Neuronal stem cell (in vitro differentiated cells): ENCODE results near the gene SLITRK6.

Experiments
- DNase-seq: peaks from one replicate; pipeline ENCODE4 v3.0.0-alpha.2; 2013; ENCODE audit warnings: low spot score
- H2AFZ ChIP-seq: one replicate; pipeline ENCODE4 v1.6.1; 2013; ENCODE audit warnings: mild to moderate bottlenecking, low read length, inconsistent platforms
- H2AK5ac ChIP-seq: 2 replicates; pipeline ENCODE4 v1.6.1; 2013; ENCODE audit warnings: low read depth, mild to moderate bottlenecking, inconsistent platforms, low read length, moderate library complexity, mixed read lengths
- H2BK120ac ChIP-seq: 2 replicates; pipeline ENCODE4 v1.6.1; 2013; ENCODE audit warnings: low read depth, mild to moderate bottlenecking, inconsistent platforms, low read length, moderate library complexity, mixed read lengths
- H2BK12ac ChIP-seq: one replicate; pipeline ENCODE4 v1.6.1; 2013; ENCODE audit warnings: low read length, inconsistent platforms
- H2BK15ac ChIP-seq: 2 replicates; pipeline ENCODE4 v1.6.1; 2013; ENCODE audit warnings: mild to moderate bottlenecking, low read length, inconsistent platforms, mixed read lengths
- H2BK5ac ChIP-seq: one replicate; pipeline ENCODE4 v1.6.1; 2013; ENCODE audit warnings: inconsistent platforms, mild to moderate bottlenecking, low read length, moderate library complexity
- H3K14ac ChIP-seq: one replicate; pipeline ENCODE4 v1.6.1; 2013; ENCODE audit warnings: low read length, inconsistent platforms
- H3K18ac ChIP-seq: 2 replicates; pipeline ENCODE4 v1.6.1; 2013; ENCODE audit warnings: low read length, inconsistent platforms
- H3K23ac ChIP-seq: 2 replicates; pipeline ENCODE4 v1.6.1; 2013; ENCODE audit warnings: low read depth, mild to moderate bottlenecking, mixed read lengths, low read length, inconsistent platforms; ENCODE audit not compliant: poor library complexity
- H3K27ac ChIP-seq: replicated peaks from 3 replicates; pipeline ENCODE4 v1.5.1; 2013; ENCODE audit warnings: low read length, inconsistent platforms
- H3K27me3 ChIP-seq, 3 experiments: 2 replicates each; pipeline ENCODE4 v1.6.1; 2013; ENCODE audit warnings: low read length in 3 of 3, mild to moderate bottlenecking in 2 of 3, inconsistent platforms in 1 of 3, low read depth in 1 of 3, mixed read lengths in 1 of 3, moderate library complexity in 1 of 3; ENCODE audit not compliant: control insufficient read depth in 3 of 3, insufficient read depth in 3 of 3
- H3K36me3 ChIP-seq, 2 donors: replicated peaks in 1 of 2; 2 replicates each; pipeline ENCODE4 v1.6.1; 2013; ENCODE audit warnings: low read length in 2 of 2; ENCODE audit not compliant: control insufficient read depth in 2 of 2, insufficient read depth in 2 of 2
- H3K4ac ChIP-seq: 2 replicates; pipeline ENCODE4 v1.6.1; 2013; ENCODE audit warnings: inconsistent platforms, mild to moderate bottlenecking, low read length, moderate library complexity
- H3K4me1 ChIP-seq, 2 donors: 1 replicate in 1 of 2; 2 replicates in 1 of 2; pipeline ENCODE4 v1.6.1; 2013; ENCODE audit warnings: low read length in 2 of 2, low read depth in 1 of 2; ENCODE audit not compliant: control insufficient read depth in 2 of 2, insufficient read depth in 1 of 2
- H3K4me2 ChIP-seq: one replicate; pipeline ENCODE4 v1.6.1; 2013; ENCODE audit warnings: mild to moderate bottlenecking, low read length, inconsistent platforms; ENCODE audit not compliant: insufficient read depth, poor library complexity, severe bottlenecking
- H3K4me3 ChIP-seq, 2 donors: 2 replicates each; pipeline ENCODE4 v1.5.1; 2013; ENCODE audit warnings: low read length in 2 of 2, mild to moderate bottlenecking in 2 of 2, inconsistent platforms in 1 of 2, moderate library complexity in 1 of 2
- H3K79me1 ChIP-seq: one replicate; pipeline ENCODE4 v1.6.1; 2013; ENCODE audit warnings: low read depth, mild to moderate bottlenecking, inconsistent platforms, low read length, moderate library complexity
- H3K9ac ChIP-seq: one replicate; pipeline ENCODE4 v1.6.1; 2013; ENCODE audit warnings: mild to moderate bottlenecking, low read depth, low read length, inconsistent platforms; ENCODE audit not compliant: poor library complexity
- H3K9me3 ChIP-seq, 2 donors: replicated peaks in 1 of 2; 2 replicates each; pipeline versions ENCODE3 to v1.6.1; 2013; ENCODE audit warnings: low read length in 2 of 2, mild to moderate bottlenecking in 2 of 2, inconsistent platforms in 1 of 2, low read depth in 1 of 2, mixed read lengths in 1 of 2, moderate library complexity in 1 of 2; ENCODE audit not compliant: control insufficient read depth in 2 of 2, insufficient read depth in 1 of 2
- H4K8ac ChIP-seq: one replicate; pipeline ENCODE4 v1.6.1; 2013; ENCODE audit warnings: low read depth, mild to moderate bottlenecking, inconsistent platforms, low read length, moderate library complexity
- H4K91ac ChIP-seq: one replicate; pipeline ENCODE4 v1.6.1; 2013; ENCODE audit warnings: low read length, low read depth, mild to moderate bottlenecking, inconsistent platforms; ENCODE audit not compliant: poor library complexity
- WGBS, 2 donors: extraction: QIAGEN DNeasy Blood & Tissue Kit; methylation state at CpG; one replicate each; pipeline ENCODE4 v1.1.7; 2013; ENCODE audit warnings: missing lambda C conversion rate in 2 of 2, mixed read lengths in 1 of 2; ENCODE audit not compliant: insufficient read length in 2 of 2, insufficient replicate concordance in 1 of 2; ENCODE audit errors: extremely low coverage in 2 of 2; 5-methylcytosine and 5-hydroxymethylcytosine counted together

Gene SLITRK6

DNA sequence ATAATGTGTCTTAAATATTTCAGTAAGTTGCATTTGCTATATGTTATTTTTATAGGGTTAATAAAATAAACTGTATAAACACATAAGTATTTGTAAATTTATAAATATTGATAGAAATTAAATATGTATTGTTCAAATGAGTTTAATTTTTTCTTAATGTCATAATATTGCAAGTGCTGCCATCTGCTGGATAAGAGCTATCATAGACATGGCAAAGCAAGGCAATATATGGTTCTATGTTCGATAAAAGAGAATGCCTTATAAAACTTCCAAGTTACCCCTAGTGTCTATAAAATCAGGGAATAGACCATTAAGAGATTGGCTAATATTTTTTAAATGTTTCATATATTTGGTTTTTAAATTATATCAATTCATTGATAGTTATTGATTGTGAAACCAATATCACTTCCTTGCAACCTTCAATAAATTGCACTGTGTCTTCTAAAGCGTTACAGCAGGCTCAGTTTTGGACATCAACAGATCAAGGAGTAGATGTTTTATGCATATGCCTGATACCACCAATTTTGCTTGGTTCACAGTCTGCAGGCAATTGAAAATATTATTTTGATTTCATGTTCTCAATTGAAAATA lies 29.0 kb upstream of the SLITRK6 start:
- Histone ChIP-seq H3K4me3 (no peak overlapping the region), H3K9ac (no peak overlapping the region), H3K23ac (no peak overlapping the region), H2AFZ (no peak overlapping the region), H4K91ac (no peak overlapping the region), H3K27me3 (no peaks in the 10 kb centered on the region), H3K4ac (no peak overlapping the region), H3K79me1 (no peaks in the 10 kb centered on the region), H3K27ac (no peak overlapping the region), H3K18ac (no peak overlapping the region), H3K4me1 (no peaks in the 10 kb centered on the region), H3K9me3 (no peaks in the 10 kb centered on the region), H4K8ac (no peak overlapping the region), H2BK12ac (no peak overlapping the region), H2BK15ac (no peak overlapping the region), H3K36me3 (no peaks in the 10 kb centered on the region), H2BK120ac (no peak overlapping the region), H3K14ac (no peak overlapping the region), H3K4me2 (no peak overlapping the region), H2AK5ac (no peak overlapping the region), H2BK5ac (no peak overlapping the region)
- DNase-seq, result no peak
- WGBS, 2 donors, result no CpG with 5 or more reads among the region's 2 CpGs

DNA sequence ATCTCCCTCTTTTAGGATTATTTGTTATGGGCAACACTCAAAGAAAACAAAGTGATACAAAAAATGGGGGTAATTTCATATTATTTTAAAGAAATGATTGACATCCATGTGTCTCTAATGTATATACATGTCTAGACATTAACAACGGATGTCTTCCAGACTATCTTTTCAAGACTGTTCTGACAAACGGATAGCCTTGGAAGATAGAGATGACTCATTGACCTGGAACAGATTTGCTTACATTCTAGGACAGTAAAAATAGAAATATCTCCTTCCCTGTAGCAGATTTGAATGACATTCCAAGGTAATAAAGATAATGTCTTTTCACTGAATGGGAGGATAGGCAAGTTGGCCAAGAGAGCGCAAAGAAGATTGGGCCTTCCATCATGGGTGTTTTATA lies 26.2 kb upstream of the SLITRK6 start:
- no peak overlapping the region for H2AK5ac ChIP-seq
- DNase-seq, result no peak
- H3K14ac ChIP-seq, result no peak overlapping the region
- H2BK120ac ChIP-seq, result no peak overlapping the region
- no peaks in the 10 kb centered on the region for H3K27me3 ChIP-seq
- H3K18ac ChIP-seq, result no peak overlapping the region
- no peak overlapping the region for H4K91ac ChIP-seq
- H3K4me3 ChIP-seq, result no peak overlapping the region
- no peak overlapping the region for H2BK15ac ChIP-seq
- no CpG with 5 or more reads among the region's 3 CpGs for WGBS, 2 donors
- no peak overlapping the region for H3K4ac ChIP-seq
- H2BK12ac ChIP-seq, result no peak overlapping the region
- H4K8ac ChIP-seq, result no peak overlapping the region
- no peak overlapping the region for H3K4me2 ChIP-seq
- no peak overlapping the region for H3K27ac ChIP-seq
- no peak overlapping the region for H3K9ac ChIP-seq
- no peak overlapping the region for H3K23ac ChIP-seq
- no peak overlapping the region for H2AFZ ChIP-seq
- H2BK5ac ChIP-seq, result no peak overlapping the region
- no peaks in the 10 kb centered on the region for H3K4me1 ChIP-seq
- H3K79me1 ChIP-seq, result no peaks in the 10 kb centered on the region
- H3K9me3 ChIP-seq, result no peaks in the 10 kb centered on the region
- H3K36me3 ChIP-seq, result no peaks in the 10 kb centered on the region

DNA sequence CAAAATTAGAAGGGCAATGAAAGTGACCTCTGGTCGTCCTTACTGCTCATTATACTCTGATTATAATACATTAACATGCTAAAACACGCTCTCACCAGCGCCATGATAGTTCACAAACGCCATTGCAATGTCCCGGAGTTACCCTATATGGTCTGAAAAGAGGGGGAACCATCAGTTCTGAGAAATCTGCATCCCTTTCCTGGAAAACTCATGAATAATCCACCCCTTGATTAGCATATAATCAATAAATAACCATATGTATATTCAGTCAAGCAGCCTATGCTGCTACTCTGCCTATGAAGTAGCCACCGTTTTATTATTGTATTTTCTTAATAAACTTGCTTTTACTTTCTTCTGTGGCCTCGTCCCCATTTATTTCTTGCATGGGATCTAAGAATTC lies 24.6 kb upstream of the SLITRK6 start:
- Histone ChIP-seq H3K23ac (no peak overlapping the region), H2BK120ac (no peak overlapping the region), H3K4me2 (no peak overlapping the region), H2BK5ac (no peak overlapping the region), H3K79me1 (no peaks in the 10 kb centered on the region), H3K4me1 (no peaks in the 10 kb centered on the region), H3K4me3 (no peak overlapping the region), H2BK15ac (no peak overlapping the region), H3K9ac (no peak overlapping the region), H4K91ac (no peak overlapping the region), H3K27me3 (no peaks in the 10 kb centered on the region), H3K18ac (no peak overlapping the region), H4K8ac (no peak overlapping the region), H3K14ac (no peak overlapping the region), H2AFZ (no peak overlapping the region), H2AK5ac (no peak overlapping the region), H3K9me3 (no peaks in the 10 kb centered on the region), H2BK12ac (no peak overlapping the region), H3K36me3 (no peaks in the 10 kb centered on the region), H3K27ac (no peak overlapping the region), H3K4ac (no peak overlapping the region)
- DNase-seq, result no peak
- no CpG with 5 or more reads among the region's 7 CpGs for WGBS, 2 donors

DNA sequence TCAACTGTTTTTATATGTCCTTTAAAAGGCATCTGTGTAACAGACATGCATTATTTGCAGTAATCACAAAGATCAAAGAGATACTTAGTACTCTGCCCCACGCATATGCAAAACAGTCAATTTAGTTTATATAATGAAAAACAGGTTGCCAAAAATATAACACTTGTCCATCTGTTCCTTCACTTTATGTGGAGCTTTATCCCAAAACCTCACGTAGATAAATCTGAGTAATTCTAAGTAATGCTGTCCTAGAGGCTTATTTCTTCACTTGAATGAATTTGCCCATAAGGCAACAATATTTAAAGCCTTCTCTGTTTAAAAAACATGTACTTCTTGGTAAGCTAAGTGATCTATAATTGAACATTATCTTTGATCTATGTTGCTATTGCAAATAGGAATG lies 20.3 kb upstream of the SLITRK6 start:
- H3K4me2 ChIP-seq, result no peak overlapping the region
- H3K9me3 ChIP-seq, result no peaks in the 10 kb centered on the region
- no peak overlapping the region for H3K18ac ChIP-seq
- no peak overlapping the region for H3K14ac ChIP-seq
- H2BK15ac ChIP-seq, result no peak overlapping the region
- H3K79me1 ChIP-seq, result no peaks in the 10 kb centered on the region
- no peak overlapping the region for H2AK5ac ChIP-seq
- no peaks in the 10 kb centered on the region for H3K4me1 ChIP-seq
- H3K4ac ChIP-seq, result no peak overlapping the region
- H4K91ac ChIP-seq, result no peak overlapping the region
- H3K36me3 ChIP-seq, result no peaks in the 10 kb centered on the region
- H2BK12ac ChIP-seq, result no peak overlapping the region
- WGBS, 2 donors, result no CpG with 5 or more reads among the region's 2 CpGs
- H2AFZ ChIP-seq, result no peak overlapping the region
- no peak overlapping the region for H3K23ac ChIP-seq
- H3K27ac ChIP-seq, result no peak overlapping the region
- H3K4me3 ChIP-seq, result no peak overlapping the region
- no peaks in the 10 kb centered on the region for H3K27me3 ChIP-seq
- no peak for DNase-seq
- H4K8ac ChIP-seq, result no peak overlapping the region
- H3K9ac ChIP-seq, result no peak overlapping the region
- H2BK5ac ChIP-seq, result no peak overlapping the region
- no peak overlapping the region for H2BK120ac ChIP-seq
